Mammary epithelial cell (primary cell): ENCODE measurements around the gene COLQ.

Experiments used
- CTCF ChIP-seq, 2 donors: IDR thresholded peaks in 1 of 2; conservative IDR thresholded peaks in 1 of 2; 2 replicates each; pipeline ENCODE4 v1.5.1; 2011 to 2012; ENCODE audit warnings: inconsistent platforms in 2 of 2, low read length in 2 of 2, mild to moderate bottlenecking in 2 of 2, control low read depth in 1 of 2, low read depth in 1 of 2; ENCODE audit not compliant: insufficient read depth in 1 of 2; ENCODE audit errors: extremely low read depth in 1 of 2
- EZH2 ChIP-seq: IDR thresholded peaks from 2 replicates; pipeline ENCODE4 v1.6.1; 2012; ENCODE audit warnings: low read length, inconsistent platforms, borderline replicate concordance

- no peak for TF ChIP-seq CTCF (conservative IDR thresholded peaks at IDR 0.05 in 1 of 2, IDR thresholded peaks at IDR 0.05 in 1 of 2; ENCODE audit: extremely low read depth in 1 of 2, insufficient read depth in 1 of 2, low read depth in 1 of 2, low read length in 2 of 2)
- no peak for TF ChIP-seq EZH2
These were observed 37.1 kb upstream of the COLQ start for GRCh38 chr3:15558581-15558980.
